Prostate gland (tissue), 2 donors: ENCODE results near the gene SLC1A1.

Experiments used
- POLR2A ChIP-seq: fragments of 450-650 bp; IDR thresholded peaks from one replicate; pipeline ENCODE4 v1.6.1; 2016; ENCODE audit warnings: antibody characterized with exemption, mild to moderate bottlenecking
- TF ChIP-seq, protein P1 (sequence below), 4 experiments: fragments of 200-600 bp in 2 of 4; fragments of 450-650 bp in 2 of 4; sonication (generic) in 2 of 4; IDR thresholded peaks; 1 replicate in 3 of 4; 2 replicates in 1 of 4; pipeline ENCODE4 v1.5.1; 2016 to 2019; ENCODE audit warnings: antibody characterized with exemption in 4 of 4, mild to moderate bottlenecking in 2 of 4, moderate library complexity in 2 of 4

GRCh38 chr9:4463824-4464223 lies 26.4 kb upstream of the SLC1A1 start:
- TF ChIP-seq, protein P1, sequence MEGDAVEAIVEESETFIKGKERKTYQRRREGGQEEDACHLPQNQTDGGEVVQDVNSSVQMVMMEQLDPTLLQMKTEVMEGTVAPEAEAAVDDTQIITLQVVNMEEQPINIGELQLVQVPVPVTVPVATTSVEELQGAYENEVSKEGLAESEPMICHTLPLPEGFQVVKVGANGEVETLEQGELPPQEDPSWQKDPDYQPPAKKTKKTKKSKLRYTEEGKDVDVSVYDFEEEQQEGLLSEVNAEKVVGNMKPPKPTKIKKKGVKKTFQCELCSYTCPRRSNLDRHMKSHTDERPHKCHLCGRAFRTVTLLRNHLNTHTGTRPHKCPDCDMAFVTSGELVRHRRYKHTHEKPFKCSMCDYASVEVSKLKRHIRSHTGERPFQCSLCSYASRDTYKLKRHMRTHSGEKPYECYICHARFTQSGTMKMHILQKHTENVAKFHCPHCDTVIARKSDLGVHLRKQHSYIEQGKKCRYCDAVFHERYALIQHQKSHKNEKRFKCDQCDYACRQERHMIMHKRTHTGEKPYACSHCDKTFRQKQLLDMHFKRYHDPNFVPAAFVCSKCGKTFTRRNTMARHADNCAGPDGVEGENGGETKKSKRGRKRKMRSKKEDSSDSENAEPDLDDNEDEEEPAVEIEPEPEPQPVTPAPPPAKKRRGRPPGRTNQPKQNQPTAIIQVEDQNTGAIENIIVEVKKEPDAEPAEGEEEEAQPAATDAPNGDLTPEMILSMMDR (IDR thresholded peaks at IDR 0.05) = no peak
- TF ChIP-seq POLR2A = no peak
